ENCODE data around the gene TGFBR3L. TPM values are rescaled to one million over a fixed set of nuclear protein-coding genes. Genes with fewer than 3 reads are reported as not detected.

Gene TGFBR3L
- total RNA-seq, 1 donor from 2014 or later, result 2.8 TPM

DNA sequence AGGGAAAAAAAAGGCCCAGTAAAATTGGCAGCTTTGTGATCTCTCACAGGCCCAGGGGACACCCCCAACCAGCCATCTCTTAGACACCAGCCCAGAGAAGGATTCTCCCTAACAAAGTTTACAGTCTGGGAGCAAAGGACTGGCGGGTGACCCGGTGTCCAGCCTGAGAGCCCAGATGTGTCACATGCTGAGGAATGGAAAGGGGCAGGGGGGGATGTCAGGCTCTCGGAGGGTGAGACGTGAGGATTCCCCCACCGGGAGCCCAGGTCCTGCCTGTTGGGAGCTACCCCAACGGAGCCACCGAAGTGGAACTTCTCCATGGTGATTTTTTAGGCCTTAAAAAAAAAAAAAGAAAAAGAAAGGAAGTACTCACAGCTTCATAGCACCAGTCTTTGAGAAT, 16.1 kb downstream of the TGFBR3L start:
- Histone ChIP-seq H3K27ac (ENCODE audit: low read depth, low read length) (no peak overlapping the region), H2AFZ (ENCODE audit: low read depth, low read length) (no peak overlapping the region), H3K9ac (ENCODE audit: low read length) (no peak overlapping the region), H3K36me3 (ENCODE audit: insufficient read depth, low read length) (peaks cover 6% of the 10 kb centered on the region), H3K4me2 (ENCODE audit: low read length) (no peak overlapping the region), H3K9me3 (ENCODE audit: insufficient read depth, low read depth, low read length) (no peaks in the 10 kb centered on the region), H4K20me1 (ENCODE audit: insufficient read depth, low read length) (peaks cover 13% of the 10 kb centered on the region), H3K4me1 (ENCODE audit: insufficient read depth, low read length) (peaks cover 32% of the 10 kb centered on the region), H3K27me3 (ENCODE audit: insufficient read depth, low read length) (no peaks in the 10 kb centered on the region), H3K4me3 (ENCODE audit: insufficient read depth, low read depth, low read length) (no peak overlapping the region), H3K79me2 (ENCODE audit: insufficient read depth, low read length) (no peaks in the 10 kb centered on the region)
- H3K27me3 Mint-ChIP-seq (ENCODE audit: low read depth, unreplicated experiment), result no peaks in the 10 kb centered on the region
- no peak overlapping the region for H3K4me3 Mint-ChIP-seq (ENCODE audit: unreplicated experiment)
- TF ChIP-seq CTCF (IDR thresholded peaks at IDR 0.05; ENCODE audit: insufficient read depth, low read depth, low read length) (no peak), EZH2 (IDR thresholded peaks at IDR 0.05; ENCODE audit: insufficient read depth, low read length) (no peak)
- H3K27ac Mint-ChIP-seq (ENCODE audit: unreplicated experiment), result no peak overlapping the region
- FAIRE-seq (no peak), DNase-seq (ENCODE audit: low read depth) (no peak)
- peaks cover 15% of the 10 kb centered on the region for H3K4me1 Mint-ChIP-seq (ENCODE audit: low read depth, unreplicated experiment)
- H3K9me3 Mint-ChIP-seq (ENCODE audit: unreplicated experiment), result no peaks in the 10 kb centered on the region
- H3K36me3 Mint-ChIP-seq (ENCODE audit: low read depth, unreplicated experiment), result peaks cover 9% of the 10 kb centered on the region

DNA sequence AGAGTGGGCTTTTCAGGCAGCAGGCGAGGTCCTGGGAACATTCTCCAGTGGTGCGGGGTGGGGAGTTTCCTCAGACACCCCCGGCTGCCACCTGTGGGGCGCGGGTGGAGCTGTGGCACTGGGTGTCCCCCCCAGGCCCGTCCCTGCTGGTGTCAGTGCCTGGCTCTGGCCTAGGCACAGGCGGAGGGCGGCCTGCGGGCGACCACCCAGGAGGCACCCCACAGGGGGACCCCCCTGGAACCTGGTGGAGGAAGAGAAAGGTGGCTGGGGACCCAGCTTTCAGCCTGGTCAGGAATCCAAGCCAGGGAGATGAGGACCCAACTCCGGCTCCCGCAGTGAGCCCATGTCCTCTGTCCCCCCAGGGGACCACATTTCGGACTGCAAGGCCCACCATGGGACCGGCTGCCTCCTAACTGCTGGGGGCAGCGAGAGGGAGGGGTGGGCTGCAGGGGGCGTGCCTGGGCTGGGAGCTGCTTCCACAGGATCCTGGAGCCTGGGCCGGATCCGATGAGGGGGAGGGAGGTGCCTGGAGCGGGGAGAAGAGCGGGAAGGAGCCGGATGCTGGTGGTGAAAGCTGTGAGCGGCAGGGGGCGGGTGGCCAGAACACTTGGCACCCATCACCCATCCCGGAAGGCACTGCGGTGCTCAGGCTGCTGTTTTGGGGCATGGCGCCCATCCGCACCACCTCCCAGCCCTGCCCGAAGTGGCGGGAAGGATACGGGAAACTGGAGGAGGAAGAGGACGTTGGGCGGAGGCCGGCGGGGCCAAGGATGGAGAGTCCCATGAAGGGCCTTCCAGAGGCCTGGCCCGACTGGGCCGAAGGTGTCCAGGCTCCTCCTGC, 16.8 kb downstream of the TGFBR3L start:
- H3K9me3 Mint-ChIP-seq (ENCODE audit: unreplicated experiment), result no peaks in the 10 kb centered on the region
- no peak for FAIRE-seq
- no peak overlapping the region for H3K4me3 ChIP-seq (ENCODE audit: insufficient read depth, low read depth, low read length)
- H3K4me3 Mint-ChIP-seq (ENCODE audit: unreplicated experiment), result no peak overlapping the region
- H3K4me2 ChIP-seq (ENCODE audit: low read length), result no peak overlapping the region
- no peak overlapping the region for H3K27ac Mint-ChIP-seq (ENCODE audit: unreplicated experiment)
- H3K27me3 ChIP-seq (ENCODE audit: insufficient read depth, low read length), result no peaks in the 10 kb centered on the region
- no peak for DNase-seq (ENCODE audit: low read depth)
- no peaks in the 10 kb centered on the region for H3K9me3 ChIP-seq (ENCODE audit: insufficient read depth, low read depth, low read length)
- H3K9ac ChIP-seq (ENCODE audit: low read length), result no peak overlapping the region
- H3K27ac ChIP-seq (ENCODE audit: low read depth, low read length), result no peak overlapping the region
- peaks cover 12% of the 10 kb centered on the region for H3K4me1 Mint-ChIP-seq (ENCODE audit: low read depth, unreplicated experiment)
- H3K27me3 Mint-ChIP-seq (ENCODE audit: low read depth, unreplicated experiment), result no peaks in the 10 kb centered on the region
- H3K36me3 Mint-ChIP-seq (ENCODE audit: low read depth, unreplicated experiment), result peaks cover 8% of the 10 kb centered on the region
- peaks cover 16% of the 10 kb centered on the region for H4K20me1 ChIP-seq (ENCODE audit: insufficient read depth, low read length)
- H3K36me3 ChIP-seq (ENCODE audit: insufficient read depth, low read length), result peaks cover 9% of the 10 kb centered on the region
- no peaks in the 10 kb centered on the region for H3K79me2 ChIP-seq (ENCODE audit: insufficient read depth, low read length)
- H3K4me1 ChIP-seq (ENCODE audit: insufficient read depth, low read length), result peaks cover 28% of the 10 kb centered on the region
- TF ChIP-seq EZH2 (IDR thresholded peaks at IDR 0.05; ENCODE audit: insufficient read depth, low read length) (no peak), CTCF (IDR thresholded peaks at IDR 0.05; ENCODE audit: insufficient read depth, low read depth, low read length) (no peak)
- H2AFZ ChIP-seq (ENCODE audit: low read depth, low read length), result no peak overlapping the region

All from astrocyte (in vitro differentiated cells and primary cell).